Smooth muscle cell (in vitro differentiated cells): Measurements from ENCODE around the gene ABTB2. TPM values are rescaled to one million over a fixed set of nuclear protein-coding genes. Genes with fewer than 3 reads are reported as not detected.

Experiments used
- DNase-seq: peaks from one replicate; lab custom pipeline; 2025; ENCODE audit not compliant: unreplicated experiment; lab: John Stamatoyannopoulos, UW
- H2AFZ ChIP-seq: fragments of 200-600 bp; sonication (generic); 2 replicates; pipeline ENCODE4 v1.6.0; 2016; ENCODE audit warnings: antibody characterized with exemption, low read depth, mild to moderate bottlenecking
- H3F3A ChIP-seq: fragments of 200-600 bp; sonication (generic); 2 replicates; pipeline ENCODE4 v1.6.0; 2017; ENCODE audit warnings: antibody characterized with exemption, low read depth
- H3K27ac ChIP-seq: fragments of 200-600 bp; sonication (generic); 2 replicates; pipeline ENCODE4 v1.5.1; 2016; ENCODE audit warnings: low read depth, mild to moderate bottlenecking
- H3K27me3 ChIP-seq: fragments of 200-600 bp; sonication (generic); 2 replicates; pipeline ENCODE4 v1.6.1; 2016; ENCODE audit warnings: low read depth, mild to moderate bottlenecking
- H3K36me3 ChIP-seq: fragments of 200-600 bp; sonication (generic); 2 replicates; pipeline ENCODE4 v1.5.1; 2016; ENCODE audit warnings: low read depth
- H3K4me1 ChIP-seq: fragments of 200-600 bp; sonication (generic); 2 replicates; pipeline ENCODE4 v1.5.1; 2016; ENCODE audit warnings: low read depth
- H3K4me2 ChIP-seq: fragments of 200-600 bp; sonication (generic); 2 replicates; pipeline ENCODE4 v1.6.0; 2016; ENCODE audit warnings: mild to moderate bottlenecking
- H3K4me3 ChIP-seq: fragments of 200-600 bp; sonication (generic); 2 replicates; pipeline ENCODE4 v1.5.1; 2016; ENCODE audit warnings: mild to moderate bottlenecking
- H3K79me2 ChIP-seq: fragments of 200-600 bp; sonication (generic); 2 replicates; pipeline ENCODE4 v1.6.0; 2016; ENCODE audit warnings: low read depth, mild to moderate bottlenecking
- H3K9ac ChIP-seq: fragments of 200-600 bp; sonication (generic); 2 replicates; pipeline ENCODE4 v1.6.0; 2016; ENCODE audit warnings: low read depth
- H3K9me3 ChIP-seq: fragments of 200-600 bp; sonication (generic); replicated peaks from 2 replicates; pipeline ENCODE4 v1.5.1; 2016; ENCODE audit warnings: low read depth
- H4K20me1 ChIP-seq: fragments of 200-600 bp; sonication (generic); 2 replicates; pipeline ENCODE4 v1.6.0; 2016; ENCODE audit warnings: low read depth
- WGBS: methylation state at CpG from one replicate; pipeline ENCODE4 v1.1.7; 2016; ENCODE audit warnings: low lambda C conversion rate; 5-methylcytosine and 5-hydroxymethylcytosine counted together
- polyA plus RNA-seq: library from polyadenylated mRNA; unstranded; fragments of >200 nt; fragmentation: Nextera tagmentation; extraction: Ambion mirVana; gene quantifications from 2 replicates; pipeline ENCODE4 v1.2.1, GENCODE V29; 2016
- total RNA-seq: library from RNA; depleted of rRNA; stranded (reverse); fragments of >200 nt; gene quantifications from 2 replicates; pipeline ENCODE4 v1.2.3, GENCODE V29; 2014
- TF ChIP-seq, protein P1 (sequence below): fragments of 200-600 bp; sonication (generic); IDR thresholded peaks from 2 replicates; pipeline ENCODE4 v1.5.1; 2017; ENCODE audit warnings: borderline replicate concordance, mild to moderate bottlenecking, antibody characterized with exemption; ENCODE audit not compliant: insufficient read depth, poor library complexity, severe bottlenecking

ABTB2 gene
- total and polyA plus RNA-seq, 2 experiments from 2014 or later, result 4.3 to 4.9 TPM

GRCh38 chr11:34273099-34273498, 84.7 kb downstream of the ABTB2 start:
- Histone ChIP-seq H3K79me2 (no peaks in the 10 kb centered on the region), H3K9me3 (no peaks in the 10 kb centered on the region)
- 95% methylated on average over 5 of the region's 5 CpGs for WGBS

GRCh38 chr11:34271727-34272126, 86.1 kb downstream of the ABTB2 start:
- no peak overlapping the region for H2AFZ ChIP-seq
- no peak overlapping the region for H3K4me2 ChIP-seq
- H3K4me3 ChIP-seq, result no peak overlapping the region
- no peak overlapping the region for H3K27ac ChIP-seq
- H3K36me3 ChIP-seq, result no peaks in the 10 kb centered on the region
- H4K20me1 ChIP-seq, result peaks cover 8% of the 10 kb centered on the region
- H3K79me2 ChIP-seq, result no peaks in the 10 kb centered on the region
- H3K27me3 ChIP-seq, result no peaks in the 10 kb centered on the region
- DNase-seq, result no peak
- TF ChIP-seq, protein P1, sequence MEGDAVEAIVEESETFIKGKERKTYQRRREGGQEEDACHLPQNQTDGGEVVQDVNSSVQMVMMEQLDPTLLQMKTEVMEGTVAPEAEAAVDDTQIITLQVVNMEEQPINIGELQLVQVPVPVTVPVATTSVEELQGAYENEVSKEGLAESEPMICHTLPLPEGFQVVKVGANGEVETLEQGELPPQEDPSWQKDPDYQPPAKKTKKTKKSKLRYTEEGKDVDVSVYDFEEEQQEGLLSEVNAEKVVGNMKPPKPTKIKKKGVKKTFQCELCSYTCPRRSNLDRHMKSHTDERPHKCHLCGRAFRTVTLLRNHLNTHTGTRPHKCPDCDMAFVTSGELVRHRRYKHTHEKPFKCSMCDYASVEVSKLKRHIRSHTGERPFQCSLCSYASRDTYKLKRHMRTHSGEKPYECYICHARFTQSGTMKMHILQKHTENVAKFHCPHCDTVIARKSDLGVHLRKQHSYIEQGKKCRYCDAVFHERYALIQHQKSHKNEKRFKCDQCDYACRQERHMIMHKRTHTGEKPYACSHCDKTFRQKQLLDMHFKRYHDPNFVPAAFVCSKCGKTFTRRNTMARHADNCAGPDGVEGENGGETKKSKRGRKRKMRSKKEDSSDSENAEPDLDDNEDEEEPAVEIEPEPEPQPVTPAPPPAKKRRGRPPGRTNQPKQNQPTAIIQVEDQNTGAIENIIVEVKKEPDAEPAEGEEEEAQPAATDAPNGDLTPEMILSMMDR, result no peak
- H3K9me3 ChIP-seq, result no peaks in the 10 kb centered on the region
- H3K4me1 ChIP-seq, result peaks cover 6% of the 10 kb centered on the region
- no peak overlapping the region for H3K9ac ChIP-seq
- no peaks in the 10 kb centered on the region for H3F3A ChIP-seq

More at GRCh38 chr11:34273099-34273498, 84.7 kb downstream of the ABTB2 start:
- Histone ChIP-seq H3K4me1 (peaks cover 5% of the 10 kb centered on the region), H3K4me3 (no peak overlapping the region), H3K27ac (no peak overlapping the region), H3K36me3 (no peaks in the 10 kb centered on the region), H2AFZ (no peak overlapping the region), H3K9ac (no peak overlapping the region), H3K27me3 (no peaks in the 10 kb centered on the region), H4K20me1 (peaks cover 8% of the 10 kb centered on the region), H3F3A (no peaks in the 10 kb centered on the region), H3K4me2 (no peak overlapping the region)
- no peak for DNase-seq
- TF ChIP-seq, protein P1, result no peak

DNA sequence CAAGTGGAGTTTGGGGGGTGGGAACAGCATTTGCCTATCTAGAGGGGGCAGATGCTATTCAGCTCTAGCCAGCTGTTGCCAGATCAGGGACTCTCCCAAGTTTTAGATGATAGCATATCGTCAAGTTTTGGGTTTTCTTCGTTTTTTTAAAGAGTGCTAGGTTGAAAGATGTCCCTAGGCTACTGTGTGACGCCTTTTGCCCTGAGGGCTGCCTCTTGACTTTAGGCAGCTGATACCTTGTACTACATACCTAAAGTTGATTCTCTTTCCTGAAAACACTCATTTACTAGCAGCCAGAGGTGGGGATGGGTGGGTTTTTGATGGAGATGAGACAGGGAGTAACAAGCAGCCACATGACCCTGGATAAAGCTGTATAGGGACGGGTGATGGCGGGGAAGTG, 87.1 kb downstream of the ABTB2 start:
- H3K27ac ChIP-seq, result no peak overlapping the region
- H3K4me3 ChIP-seq, result no peak overlapping the region

More for the DNA sequence above, 87.1 kb downstream of the ABTB2 start:
- Histone ChIP-seq H3K9me3 (no peaks in the 10 kb centered on the region), H4K20me1 (peaks cover 16% of the 10 kb centered on the region), H3F3A (peaks cover 8% of the 10 kb centered on the region), H3K79me2 (no peaks in the 10 kb centered on the region), H3K27me3 (no peaks in the 10 kb centered on the region), H3K4me2 (no peak overlapping the region), H3K36me3 (no peaks in the 10 kb centered on the region), H3K4me1 (peaks cover 11% of the 10 kb centered on the region), H3K9ac (no peak overlapping the region), H2AFZ (no peak overlapping the region)
- TF ChIP-seq, protein P1, result no peak
- 87% methylated on average over 5 of the region's 5 CpGs for WGBS
- no peak for DNase-seq
